DLD1 (cell line): ENCODE results near the gene CAPS2.
"Not testable (repeated sequence)": the region's sequence is repeated elsewhere in the genome, so short reads cannot be mapped to it uniquely, and the experiment has no call there.

Source experiments
- in situ Hi-C: cut with HindIII; loops from 2 replicates; pipeline ENCODE4 v1.10.0; 2017; ENCODE audit warnings: low sequenced_read_pairs

The CAPS2 gene

GRCh38 chr12:75329918-75330826 lies at the start of gene CAPS2:
Gene CAPS2 (minus strand): TSS chr12:75330324. CDS start chr12:75326498, 3,826 bp downstream.
- in situ Hi-C loops, result no loop called here

- in situ Hi-C loops, result no loop called here
These were observed 48.2 kb upstream of the CAPS2 start for GRCh38 chr12:75378354-75378753.

- in situ Hi-C loops, result no loop called here
These were observed 44.8 kb upstream of the CAPS2 start for GRCh38 chr12:75374971-75375370.

- in situ Hi-C loops, result no loop called here
These were observed 36.5 kb upstream of the CAPS2 start for GRCh38 chr12:75366629-75367028.

GRCh38 chr12:75364919-75365318 lies 34.8 kb upstream of the CAPS2 start:
- in situ Hi-C loops, result no loop called here

- in situ Hi-C loops, result no loop called here
These were observed 31.3 kb upstream of the CAPS2 start for GRCh38 chr12:75361408-75361807.

- in situ Hi-C loops, result no loop called here
These were observed 30.8 kb upstream of the CAPS2 start for GRCh38 chr12:75360920-75361319.

- in situ Hi-C loops, result no loop called here
These were observed 23.9 kb upstream of the CAPS2 start for GRCh38 chr12:75354011-75354410.

- in situ Hi-C loops, result no loop called here
These were observed 20.3 kb upstream of the CAPS2 start for GRCh38 chr12:75350413-75350812.

- in situ Hi-C loops, result no loop called here
These were observed 19.8 kb upstream of the CAPS2 start for GRCh38 chr12:75349946-75350345.

GRCh38 chr12:75346215-75346614 lies 16.1 kb upstream of the CAPS2 start:
- in situ Hi-C loops, result not testable (repeated sequence)

GRCh38 chr12:75345531-75345930 lies 15.4 kb upstream of the CAPS2 start:
- in situ Hi-C loops, result no loop called here

GRCh38 chr12:75341873-75342272 lies 11.7 kb upstream of the CAPS2 start:
- in situ Hi-C loops, result no loop called here

GRCh38 chr12:75337905-75338304 lies 7.8 kb upstream of the CAPS2 start:
- in situ Hi-C loops, result no loop called here

GRCh38 chr12:75334384-75335030 lies 4.4 kb upstream of the CAPS2 start, which contains the start of gene GLIPR1L1:
Gene GLIPR1L1 (plus strand): TSS chr12:75334670. CDS start chr12:75334729, 59 bp downstream.
- in situ Hi-C loops, result no loop called here

- in situ Hi-C loops, result no loop called here
These were observed 2.5 kb downstream of the CAPS2 start for GRCh38 chr12:75327642-75328041.

- in situ Hi-C loops, result no loop called here
These were observed 6.5 kb downstream of the CAPS2 start for GRCh38 chr12:75323663-75324062.

GRCh38 chr12:75322464-75322863 lies 7.7 kb downstream of the CAPS2 start:
- in situ Hi-C loops, result no loop called here

GRCh38 chr12:75317784-75318183 lies 12.3 kb downstream of the CAPS2 start:
- in situ Hi-C loops, result no loop called here

- in situ Hi-C loops, result no loop called here
These were observed 14.6 kb downstream of the CAPS2 start for GRCh38 chr12:75315518-75315917.

- in situ Hi-C loops, result no loop called here
These were observed 18.8 kb downstream of the CAPS2 start for GRCh38 chr12:75311369-75311768.

- in situ Hi-C loops, result no loop called here
These were observed 21.8 kb downstream of the CAPS2 start for GRCh38 chr12:75308279-75308678.
